ENCODE results near the gene RTN1.
A peak's percentile ranks its signal among the peaks of the same experiment; 100 is the strongest.

The RTN1 gene

DNA sequence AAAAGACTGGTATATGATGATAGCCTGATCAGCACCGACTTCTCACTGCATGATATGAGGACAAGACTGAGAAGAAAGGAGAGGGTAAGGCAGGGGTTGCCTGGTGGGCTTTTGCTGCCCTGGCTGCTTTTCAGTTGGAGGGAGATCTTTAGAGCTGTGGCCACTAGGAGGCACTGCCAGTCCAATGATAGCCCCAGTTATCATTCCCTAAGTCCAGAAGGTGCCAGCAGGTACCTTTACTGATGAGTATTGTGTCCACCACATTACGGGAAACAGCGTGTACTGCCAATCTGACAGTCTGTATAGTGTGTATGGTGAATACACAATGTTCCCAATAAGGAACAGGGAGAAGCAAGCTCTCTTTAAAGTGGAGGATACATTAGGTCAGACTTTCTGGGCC lies 238.2 kb downstream of the RTN1 start:
- peaks cover 0 to 27% (median 8%) of the 10 kb centered on the region in 4 donors for H3K4me1 ChIP-seq
- intact Hi-C loops (cut with DNase I; ENCODE audit: low total_unique reads), result no loop called here
- no peak overlapping the region for H3K4me3 ChIP-seq
- H3K9me3 ChIP-seq, result no peaks in the 10 kb centered on the region
- no peak for DNase-seq
- TF ChIP-seq, protein P1, sequence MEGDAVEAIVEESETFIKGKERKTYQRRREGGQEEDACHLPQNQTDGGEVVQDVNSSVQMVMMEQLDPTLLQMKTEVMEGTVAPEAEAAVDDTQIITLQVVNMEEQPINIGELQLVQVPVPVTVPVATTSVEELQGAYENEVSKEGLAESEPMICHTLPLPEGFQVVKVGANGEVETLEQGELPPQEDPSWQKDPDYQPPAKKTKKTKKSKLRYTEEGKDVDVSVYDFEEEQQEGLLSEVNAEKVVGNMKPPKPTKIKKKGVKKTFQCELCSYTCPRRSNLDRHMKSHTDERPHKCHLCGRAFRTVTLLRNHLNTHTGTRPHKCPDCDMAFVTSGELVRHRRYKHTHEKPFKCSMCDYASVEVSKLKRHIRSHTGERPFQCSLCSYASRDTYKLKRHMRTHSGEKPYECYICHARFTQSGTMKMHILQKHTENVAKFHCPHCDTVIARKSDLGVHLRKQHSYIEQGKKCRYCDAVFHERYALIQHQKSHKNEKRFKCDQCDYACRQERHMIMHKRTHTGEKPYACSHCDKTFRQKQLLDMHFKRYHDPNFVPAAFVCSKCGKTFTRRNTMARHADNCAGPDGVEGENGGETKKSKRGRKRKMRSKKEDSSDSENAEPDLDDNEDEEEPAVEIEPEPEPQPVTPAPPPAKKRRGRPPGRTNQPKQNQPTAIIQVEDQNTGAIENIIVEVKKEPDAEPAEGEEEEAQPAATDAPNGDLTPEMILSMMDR (IDR thresholded peaks at IDR 0.05), result peak; percentile 35 to 37
- no peaks in the 10 kb centered on the region for H3K27me3 ChIP-seq
- H3K27ac ChIP-seq, result no peak overlapping the region
- no peaks in the 10 kb centered on the region for H3K36me3 ChIP-seq

DNA sequence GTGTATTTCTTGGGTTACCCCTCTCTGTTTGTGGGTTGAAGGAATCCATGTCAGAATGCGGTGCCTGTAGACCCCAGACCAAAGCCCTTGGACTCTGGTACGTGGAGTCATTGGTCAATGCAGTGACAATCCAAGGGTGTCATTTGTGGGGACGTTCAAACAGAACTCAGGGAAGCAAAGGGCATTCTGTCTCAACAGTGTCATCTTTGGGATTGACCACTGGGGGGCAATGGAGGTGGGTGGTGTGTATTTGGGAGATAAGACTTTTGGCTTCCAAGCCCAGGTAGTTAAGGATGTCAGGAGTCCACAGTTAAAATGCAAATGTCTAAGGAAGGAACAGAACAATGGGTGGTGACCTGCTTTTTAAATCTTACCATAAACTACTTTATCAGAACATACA lies 239.3 kb downstream of the RTN1 start:
- no peak for DNase-seq
- Histone ChIP-seq H3K4me3 (peak overlapping the region; percentile 51 to 54), H3K27ac (peak overlapping the region; percentile 13 to 19), H3K36me3 (no peaks in the 10 kb centered on the region), H3K9me3 (no peaks in the 10 kb centered on the region), H3K27me3 (no peaks in the 10 kb centered on the region), H3K4me1 (peaks cover 0 to 27% (median 8%) of the 10 kb centered on the region in 4 donors)
- TF ChIP-seq, protein P1 (IDR thresholded peaks at IDR 0.05), result peak; percentile 9 to 13
- intact Hi-C loops (cut with DNase I; ENCODE audit: low total_unique reads), result no loop called here

DNA sequence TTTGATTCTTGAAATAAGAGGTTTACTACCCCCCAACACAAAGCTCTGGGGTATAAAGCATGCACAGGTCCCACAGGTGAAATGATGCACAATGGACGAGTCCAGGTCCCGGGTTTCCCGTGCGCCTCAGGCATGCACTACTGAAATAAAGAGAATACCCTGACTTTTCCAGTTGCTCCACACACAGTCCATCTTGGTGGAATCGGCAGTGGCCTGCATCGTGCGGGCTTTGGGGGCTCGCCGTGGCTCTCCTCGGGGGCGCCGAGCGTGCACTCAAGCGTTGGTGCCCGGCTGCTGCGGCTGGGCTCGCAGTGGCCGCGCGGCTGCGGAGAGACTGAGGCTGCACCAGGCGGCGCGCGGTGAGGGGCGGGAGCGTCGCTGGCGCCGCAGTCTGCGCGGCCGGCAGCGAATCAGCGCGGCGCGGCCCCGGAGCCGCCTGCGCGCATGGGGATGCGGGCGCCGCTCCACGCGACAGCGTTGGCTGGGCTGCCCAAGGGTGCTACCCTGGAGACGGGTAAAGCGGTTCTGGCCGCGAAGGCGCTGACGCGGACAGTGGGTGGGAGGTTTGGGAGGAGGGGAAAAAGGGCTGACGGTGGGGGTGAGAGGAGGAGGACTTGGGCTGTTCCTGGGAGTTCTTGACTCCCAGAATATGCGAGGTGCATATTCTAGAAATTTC lies 240.2 kb downstream of the RTN1 start:
- TF ChIP-seq, protein P1 (IDR thresholded peaks at IDR 0.05), result peak in 1 of 2 experiments; percentile 13
- no peaks in the 10 kb centered on the region for H3K27me3 ChIP-seq
- H3K9me3 ChIP-seq, result no peaks in the 10 kb centered on the region
- H3K27ac ChIP-seq, result peak overlapping the region; percentile 13 to 19
- DNase-seq, result peak in 1 of 2 donors; percentile 79
- H3K4me3 ChIP-seq, result peak overlapping the region; percentile 51 to 54
- no peaks in the 10 kb centered on the region for H3K36me3 ChIP-seq
- peaks cover 0 to 27% (median 8%) of the 10 kb centered on the region in 4 donors for H3K4me1 ChIP-seq
- intact Hi-C loops (cut with DNase I; ENCODE audit: low total_unique reads), result no loop called here

DNA sequence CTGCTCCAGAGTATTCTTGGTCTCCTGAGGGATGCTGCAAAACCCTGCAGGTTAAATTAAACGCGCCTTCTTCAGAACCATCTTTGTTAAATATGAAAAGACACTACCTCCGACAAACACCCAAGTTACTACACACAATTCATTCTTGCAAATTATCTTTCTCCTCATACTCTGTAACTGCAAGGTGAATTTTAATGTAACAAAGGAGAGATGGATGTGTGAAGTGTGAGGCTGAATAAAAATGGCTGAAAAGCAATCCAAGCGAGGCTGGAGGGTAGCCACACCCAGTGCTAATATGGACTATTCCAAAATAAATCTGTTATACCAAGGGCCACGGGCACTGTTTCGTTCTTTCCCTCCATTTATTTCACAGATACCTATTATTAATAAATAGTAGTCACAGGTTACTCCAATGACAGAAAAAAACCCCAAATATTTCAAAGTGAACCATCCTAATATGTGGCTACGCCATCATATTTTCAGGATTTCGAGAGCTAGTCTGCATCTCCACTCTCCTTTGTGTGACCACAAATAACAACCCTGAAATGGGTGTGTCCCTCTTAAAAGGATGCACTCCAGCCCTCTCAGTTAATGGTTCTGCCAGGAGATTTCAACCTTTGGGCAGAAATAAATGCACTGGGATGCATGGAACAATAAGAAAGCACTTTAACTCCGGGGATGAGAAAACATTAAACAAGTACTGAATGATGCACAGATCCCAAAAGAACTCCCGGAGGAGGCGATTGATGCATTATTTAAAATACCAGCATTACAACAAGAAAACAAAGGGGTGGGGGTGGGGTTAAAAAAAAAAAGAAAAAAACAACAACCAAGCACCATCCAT lies 240.9 kb downstream of the RTN1 start:
- Histone ChIP-seq H3K9me3 (no peaks in the 10 kb centered on the region), H3K27ac (peak overlapping the region in 1 of 2 donors; percentile 8), H3K4me3 (peak overlapping the region; percentile 51 to 54), H3K27me3 (no peaks in the 10 kb centered on the region), H3K4me1 (peaks cover 0 to 27% (median 8%) of the 10 kb centered on the region in 4 donors), H3K36me3 (no peaks in the 10 kb centered on the region)
- no peak for DNase-seq
- intact Hi-C loops (cut with DNase I; ENCODE audit: low total_unique reads), result no loop called here
- TF ChIP-seq, protein P1 (IDR thresholded peaks at IDR 0.05), result no peak

DNA sequence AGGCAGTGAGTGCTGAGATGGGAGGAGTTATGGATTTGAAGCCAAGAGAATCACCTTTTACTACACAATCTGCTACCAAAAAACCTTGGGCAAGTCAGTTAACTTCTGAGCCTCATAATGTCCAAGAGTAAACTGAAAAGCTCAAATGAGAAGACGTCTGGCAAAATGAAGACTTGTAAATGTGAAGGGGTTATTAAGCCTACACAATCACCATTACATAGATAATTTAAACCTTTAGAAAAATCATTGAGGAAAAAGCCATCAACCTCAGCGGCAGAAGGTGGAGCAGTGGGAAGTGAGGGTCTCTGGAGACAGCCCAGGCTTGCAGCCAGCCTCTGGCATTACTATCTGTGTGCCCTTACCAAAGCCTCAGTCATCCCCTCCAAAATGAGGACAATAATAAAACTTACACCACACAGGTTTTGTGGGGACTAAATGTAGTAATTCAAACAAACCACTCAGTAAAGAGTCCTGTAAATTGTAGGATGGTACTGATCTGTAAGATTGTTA lies 243.5 kb downstream of the RTN1 start:
- no peak for DNase-seq
- Histone ChIP-seq H3K4me3 (no peak overlapping the region), H3K9me3 (no peaks in the 10 kb centered on the region), H3K36me3 (no peaks in the 10 kb centered on the region), H3K27me3 (no peaks in the 10 kb centered on the region), H3K4me1 (peaks cover 0 to 13% (median 6%) of the 10 kb centered on the region in 4 donors), H3K27ac (no peak overlapping the region)
- TF ChIP-seq, protein P1 (IDR thresholded peaks at IDR 0.05), result no peak
- intact Hi-C loops (cut with DNase I; ENCODE audit: low total_unique reads), result no loop called here
